ENCODE measurements around the gene IFNA10. TPM values are rescaled to one million over a fixed set of nuclear protein-coding genes. Genes with fewer than 3 reads are reported as not detected.
"Not testable (repeated sequence)": the region's sequence is repeated elsewhere in the genome, so short reads cannot be mapped to it uniquely, and the experiment has no call there.

Gene IFNA10
- total RNA-seq, 2 experiments from 2014 or later: not detected

DNA sequence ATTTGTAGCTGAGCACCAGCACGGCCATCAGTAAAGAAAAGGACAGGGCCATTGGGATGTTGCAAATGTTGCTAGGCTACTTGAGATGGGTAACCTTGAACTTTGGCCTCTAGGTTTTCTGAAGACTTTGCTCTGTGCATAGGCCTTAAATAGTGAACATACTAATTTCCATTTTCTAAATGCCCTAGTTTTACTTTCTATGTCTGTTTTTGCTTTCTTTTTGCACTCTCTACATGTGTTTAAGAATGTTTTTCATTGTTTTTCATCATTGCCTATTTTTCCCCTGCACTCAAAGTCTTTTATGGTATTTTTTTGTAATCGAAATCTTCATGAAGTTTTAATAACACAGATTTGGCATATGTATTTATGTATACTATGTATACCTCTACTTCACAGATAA, 21.2 kb upstream of the IFNA10 start, which contains the start of gene IFNA17:
TSS of gene IFNA17 (minus strand) at position 101 of the 400 bp plus-strand sequence. CDS start at position 52, 49 bp downstream.
- DNase-seq (no peak), ATAC-seq (no peak)
- no peaks in the 10 kb centered on the region for H3K36me3 Mint-ChIP-seq (ENCODE audit: low read depth)
- no peaks in the 10 kb centered on the region for H3K4me1 Mint-ChIP-seq (ENCODE audit: low read depth)
- CTCF ChIA-PET: no interaction called here
- H3K27ac Mint-ChIP-seq: no peak within 1 kb of the TSS
- no peaks in the 10 kb centered on the region for H3K9me3 Mint-ChIP-seq (ENCODE audit: insufficient read depth)
- H3K4me3 Mint-ChIP-seq: no peak within 1 kb of the TSS
- H3K27me3 Mint-ChIP-seq (ENCODE audit: low read depth): peaks cover 13% of the 10 kb centered on the region
- POLR2A ChIA-PET: no interaction called here

DNA sequence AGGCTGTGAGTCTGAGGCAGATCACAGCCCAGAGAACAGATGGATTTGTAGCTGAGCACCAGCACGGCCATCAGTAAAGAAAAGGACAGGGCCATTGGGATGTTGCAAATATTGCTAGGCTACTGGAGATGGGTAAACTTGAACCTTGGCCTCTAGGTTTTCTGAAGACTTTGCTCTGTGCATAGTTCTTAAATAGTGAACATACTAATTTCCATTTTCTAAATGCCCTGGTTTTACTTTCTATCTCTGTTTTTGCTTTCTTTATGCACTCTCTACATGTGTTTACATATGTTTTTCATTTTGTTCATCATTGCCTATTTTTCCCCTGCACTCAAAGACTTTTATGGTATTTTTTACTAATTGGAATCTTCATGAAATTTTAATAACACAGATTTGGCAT, 10.3 kb upstream of the IFNA10 start, which contains the start of gene IFNA16:
TSS of gene IFNA16 (minus strand) at position 101 of the 400 bp plus-strand sequence. CDS start at position 95, 6 bp downstream.
- H3K9me3 Mint-ChIP-seq (ENCODE audit: insufficient read depth); DNase-seq; H3K36me3 Mint-ChIP-seq (ENCODE audit: low read depth); H3K27ac Mint-ChIP-seq; ATAC-seq; H3K4me3 Mint-ChIP-seq; H3K4me1 Mint-ChIP-seq (ENCODE audit: low read depth): not testable (repeated sequence)
- POLR2A ChIA-PET: interaction anchor here (0.6 kb wide), 1 partner anchor 17 kb away, joined by 3 read pairs; no protein-coding TSS in a partner anchor
- CTCF ChIA-PET: interaction anchor here (1.1 kb wide), 1 partner anchor 19 kb away, joined by 6 read pairs; no protein-coding TSS in a partner anchor
- peaks cover 41% of the 10 kb centered on the region for H3K27me3 Mint-ChIP-seq (ENCODE audit: low read depth)

DNA sequence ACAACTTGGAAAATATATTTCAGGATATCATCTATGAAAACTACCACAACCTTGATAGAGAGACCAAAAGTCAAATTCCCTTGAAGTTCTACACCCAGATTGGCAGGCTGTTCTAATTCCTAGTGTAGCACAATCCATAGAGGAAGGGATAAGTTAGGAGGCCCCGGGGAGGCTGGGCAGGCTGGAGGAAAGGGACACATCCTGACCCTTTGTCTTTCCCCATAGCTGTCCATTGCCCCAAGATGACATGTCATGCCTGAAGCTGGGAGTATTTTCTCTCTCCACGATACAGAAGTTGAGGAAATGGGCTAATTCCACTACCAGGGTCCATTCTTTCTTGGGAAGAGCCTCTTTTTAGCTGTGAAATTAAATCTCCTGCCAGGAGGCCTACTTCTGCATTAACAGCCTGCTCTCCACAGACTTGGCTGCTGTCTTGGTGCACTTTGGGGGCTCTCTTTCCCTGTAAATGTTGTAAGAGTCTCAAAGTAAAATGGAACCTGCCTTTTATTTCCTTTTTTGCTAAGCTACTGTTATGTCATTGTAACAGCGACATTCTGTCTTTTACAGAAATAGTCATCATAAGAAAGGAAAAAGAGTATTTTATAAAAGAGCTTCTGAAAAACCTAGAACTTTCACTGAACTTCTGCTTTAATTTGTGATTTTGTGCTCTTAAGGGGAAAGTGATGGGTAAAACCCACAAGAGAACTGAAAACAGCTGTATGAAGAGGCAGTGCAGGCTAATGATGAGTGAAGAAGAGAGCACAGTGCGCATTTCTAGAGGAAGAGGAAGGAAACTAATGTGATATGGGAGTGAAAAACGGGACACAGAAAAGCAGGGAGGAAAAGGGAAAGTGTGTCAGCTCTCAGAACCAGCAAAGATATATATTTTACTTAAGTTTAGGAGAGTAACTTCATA, 6.7 kb upstream of the IFNA10 start:
- H3K9me3 Mint-ChIP-seq (ENCODE audit: insufficient read depth); H3K4me1 Mint-ChIP-seq (ENCODE audit: low read depth); POLR2A ChIA-PET; DNase-seq; H3K27ac Mint-ChIP-seq; H3K36me3 Mint-ChIP-seq (ENCODE audit: low read depth); H3K4me3 Mint-ChIP-seq: not testable (repeated sequence)
- CTCF ChIA-PET: interaction anchor here (0.7 to 1.8 kb wide), 20 partner anchors 9 to 1317 kb away, joined by 3 to 16 read pairs (median 4); no protein-coding TSS in a partner anchor
- peaks cover 25% of the 10 kb centered on the region for H3K27me3 Mint-ChIP-seq (ENCODE audit: low read depth)
- ATAC-seq: peak; percentile 57

DNA sequence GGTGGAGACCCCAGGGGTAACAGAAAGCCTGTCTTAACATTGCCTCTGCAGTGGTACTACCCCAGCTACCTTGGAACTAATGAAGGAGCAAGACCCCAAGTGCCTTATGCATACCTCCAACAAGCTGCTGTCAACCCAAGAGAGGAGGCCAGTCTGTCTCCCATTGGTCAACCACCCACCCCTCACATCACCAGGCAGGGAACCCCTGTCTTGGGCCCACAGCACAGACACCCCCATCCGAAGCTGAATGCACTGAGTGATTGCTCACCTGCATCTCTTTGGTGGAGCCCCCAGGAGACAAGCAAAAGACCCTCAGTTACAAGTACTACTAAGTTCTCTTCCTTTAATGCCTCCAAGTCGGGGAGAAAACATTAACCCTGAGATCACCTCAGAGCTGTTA, 5.2 kb upstream of the IFNA10 start:
- H3K9me3 Mint-ChIP-seq (ENCODE audit: insufficient read depth); POLR2A ChIA-PET; H3K4me3 Mint-ChIP-seq; H3K4me1 Mint-ChIP-seq (ENCODE audit: low read depth); DNase-seq; H3K36me3 Mint-ChIP-seq (ENCODE audit: low read depth); H3K27ac Mint-ChIP-seq; ATAC-seq: not testable (repeated sequence)
- H3K27me3 Mint-ChIP-seq (ENCODE audit: low read depth): peaks cover 15% of the 10 kb centered on the region
- CTCF ChIA-PET: interaction anchor here (1.3 to 2.1 kb wide), 3 partner anchors 17 to 222 kb away, joined by 4 to 9 read pairs (median 4); no protein-coding TSS in a partner anchor

DNA sequence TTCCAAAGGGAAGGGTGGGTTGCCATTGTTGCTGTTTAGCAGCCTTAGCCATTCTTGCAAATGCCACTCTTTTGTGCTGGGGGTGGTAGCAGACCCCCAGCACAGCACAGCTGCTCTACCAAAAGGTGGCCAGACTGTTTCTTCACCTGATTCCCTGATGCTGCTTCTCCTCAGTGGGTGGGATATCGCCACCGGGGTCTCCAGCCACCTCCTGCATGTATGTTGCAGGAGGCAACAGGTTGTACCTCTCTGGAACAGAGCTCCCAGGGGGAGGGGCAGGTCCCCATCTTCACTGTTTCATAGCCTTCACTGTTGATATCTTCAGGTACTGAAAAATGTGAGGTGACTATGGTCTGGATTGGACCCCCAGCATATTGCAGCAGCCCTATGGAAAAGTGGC, 3.8 kb upstream of the IFNA10 start:
- peaks cover 10% of the 10 kb centered on the region for H3K27me3 Mint-ChIP-seq (ENCODE audit: low read depth)
- ChIA-PET CTCF (interaction anchor here (2.1 kb wide), 1 partner anchor 15 kb away, joined by 9 read pairs; no protein-coding TSS in a partner anchor), POLR2A (interaction anchor here (0.6 kb wide), 1 partner anchor 448 kb away, joined by 3 read pairs; no protein-coding TSS in a partner anchor)
- not testable (repeated sequence) for DNase-seq; ATAC-seq; H3K4me3 Mint-ChIP-seq; H3K36me3 Mint-ChIP-seq (ENCODE audit: low read depth); H3K9me3 Mint-ChIP-seq (ENCODE audit: insufficient read depth); H3K4me1 Mint-ChIP-seq (ENCODE audit: low read depth); H3K27ac Mint-ChIP-seq

DNA sequence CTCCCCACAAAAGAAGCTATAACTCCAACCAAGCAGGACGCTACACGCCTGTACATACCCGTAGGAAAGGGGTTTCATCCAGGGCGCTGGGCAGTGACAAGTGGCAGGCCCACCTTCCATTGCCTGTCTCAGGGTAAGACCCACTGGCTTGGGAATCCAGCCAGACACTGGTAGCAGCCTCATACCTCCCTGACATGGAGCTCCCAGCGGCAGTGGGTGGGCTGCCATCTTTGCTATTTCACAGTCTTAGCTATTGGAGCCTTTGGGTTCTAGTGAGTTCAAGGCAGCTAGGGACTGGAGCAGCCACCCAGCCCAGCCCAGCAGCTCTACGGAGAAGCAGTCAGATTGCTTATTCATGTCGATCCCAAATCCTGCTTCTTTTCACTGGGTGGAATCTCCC, 3.4 kb upstream of the IFNA10 start:
- H3K4me3 Mint-ChIP-seq: no peak overlapping the region
- H3K36me3 Mint-ChIP-seq (ENCODE audit: low read depth): no peaks in the 10 kb centered on the region
- ChIA-PET CTCF (no interaction called here), POLR2A (interaction anchor here (0.6 kb wide), 1 partner anchor 448 kb away, joined by 3 read pairs; no protein-coding TSS in a partner anchor)
- DNase-seq (no peak), ATAC-seq (no peak)
- no peaks in the 10 kb centered on the region for H3K9me3 Mint-ChIP-seq (ENCODE audit: insufficient read depth)
- no peak overlapping the region for H3K27ac Mint-ChIP-seq
- H3K4me1 Mint-ChIP-seq (ENCODE audit: low read depth): peaks cover 3% of the 10 kb centered on the region
- peaks cover 9% of the 10 kb centered on the region for H3K27me3 Mint-ChIP-seq (ENCODE audit: low read depth)

DNA sequence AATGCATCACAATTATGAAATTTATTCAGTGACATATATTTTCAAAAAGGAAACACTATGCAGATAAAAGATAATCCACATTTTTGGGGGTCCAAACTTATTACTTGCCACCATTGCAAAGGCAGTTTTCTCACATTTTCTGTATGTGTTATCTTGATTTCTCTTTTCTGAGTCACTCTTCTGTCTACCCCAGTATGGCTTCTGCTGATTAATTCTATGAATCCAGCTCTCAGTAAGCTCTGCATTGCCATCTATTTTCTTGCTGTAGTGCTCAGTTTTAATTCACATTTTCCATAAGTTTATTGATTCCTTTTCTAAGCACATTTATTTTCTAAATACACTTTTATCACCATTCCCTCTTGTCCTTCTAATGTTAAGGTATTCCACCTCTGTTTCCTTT, 1.7 kb downstream of the IFNA10 start:
- Mint-ChIP-seq H3K9me3 (ENCODE audit: insufficient read depth) (no peaks in the 10 kb centered on the region), H3K4me1 (ENCODE audit: low read depth) (no peaks in the 10 kb centered on the region), H3K27ac (no peak overlapping the region), H3K4me3 (no peak overlapping the region), H3K27me3 (ENCODE audit: low read depth) (peaks cover 26% of the 10 kb centered on the region), H3K36me3 (ENCODE audit: low read depth) (no peaks in the 10 kb centered on the region)
- POLR2A ChIA-PET: no interaction called here
- DNase-seq (no peak), ATAC-seq (no peak)
- CTCF ChIA-PET: interaction anchor here (1.3 kb wide), 1 partner anchor 8 kb away, joined by 3 read pairs; no protein-coding TSS in a partner anchor

DNA sequence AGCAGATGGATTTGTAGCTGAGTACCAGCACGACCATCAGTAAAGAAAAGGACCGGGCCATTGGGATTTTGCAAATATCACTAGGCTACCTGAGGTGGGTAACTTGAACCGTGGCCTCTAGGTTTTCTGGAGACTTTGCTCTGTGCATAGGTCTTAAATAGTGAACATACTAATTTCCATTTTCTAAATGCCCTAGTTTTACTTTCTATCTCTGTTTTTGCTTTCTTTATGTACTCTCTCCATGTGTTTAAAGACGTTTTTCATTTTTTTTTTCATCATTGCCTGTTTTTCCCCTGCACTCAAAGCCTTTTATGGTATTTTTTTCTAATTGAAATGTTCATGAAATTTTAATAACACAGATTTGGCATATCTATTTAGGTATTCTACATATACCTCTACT, 4.8 kb downstream of the IFNA10 start, which contains the start of gene IFNA7:
TSS of gene IFNA7 (minus strand) at position 101 of the 400 bp plus-strand sequence. CDS start at position 61, 40 bp downstream.
- H3K36me3 Mint-ChIP-seq (ENCODE audit: low read depth); H3K9me3 Mint-ChIP-seq (ENCODE audit: insufficient read depth); H3K4me3 Mint-ChIP-seq; POLR2A ChIA-PET; DNase-seq; H3K4me1 Mint-ChIP-seq (ENCODE audit: low read depth); CTCF ChIA-PET; ATAC-seq; H3K27ac Mint-ChIP-seq: not testable (repeated sequence)
- H3K27me3 Mint-ChIP-seq (ENCODE audit: low read depth): peaks cover 35% of the 10 kb centered on the region

DNA sequence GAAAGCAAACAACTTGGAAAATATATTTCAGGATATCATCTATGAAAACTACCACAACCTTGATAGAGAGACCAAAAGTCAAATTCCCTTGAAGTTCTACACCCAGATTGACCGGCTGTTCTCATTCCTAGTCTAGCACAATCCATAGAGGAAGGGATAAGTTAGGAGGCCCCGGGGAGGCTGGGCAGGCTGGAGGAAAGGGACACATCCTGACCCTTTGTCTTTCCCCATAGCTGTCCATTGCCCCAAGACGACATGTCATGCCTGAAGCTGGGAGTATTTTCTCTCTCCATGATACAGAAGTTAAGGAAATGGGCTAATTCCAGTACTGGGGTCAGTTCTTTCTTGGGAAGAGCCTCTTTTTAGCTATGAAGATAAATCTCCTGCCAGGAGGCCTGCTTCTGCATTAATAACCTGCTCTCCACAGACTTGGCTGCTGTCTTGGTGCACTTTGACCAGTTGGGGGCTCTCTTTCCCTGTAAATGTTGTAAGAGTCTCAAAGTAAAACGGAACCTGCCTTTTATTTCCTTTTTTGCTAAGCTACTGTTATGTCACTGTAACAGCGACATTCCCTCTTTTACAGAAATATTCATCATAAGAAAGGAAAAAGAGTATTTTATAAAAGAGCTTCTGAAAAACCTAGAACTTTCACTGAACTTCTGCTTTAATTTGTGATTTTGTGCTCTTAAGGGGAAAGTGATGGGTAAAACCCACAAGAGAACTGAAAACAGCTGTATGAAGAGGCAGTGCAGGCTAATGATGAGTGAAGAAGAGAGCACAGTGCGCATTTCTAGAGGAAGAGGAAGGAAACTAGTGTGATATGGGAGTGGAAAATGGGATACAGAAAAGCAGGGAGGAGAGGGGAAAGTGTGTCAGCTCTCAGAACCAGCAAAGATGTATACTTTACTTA, 11.8 kb downstream of the IFNA10 start:
- H3K27ac Mint-ChIP-seq; H3K4me1 Mint-ChIP-seq (ENCODE audit: low read depth); H3K9me3 Mint-ChIP-seq (ENCODE audit: insufficient read depth); POLR2A ChIA-PET; H3K36me3 Mint-ChIP-seq (ENCODE audit: low read depth): not testable (repeated sequence)
- H3K4me3 Mint-ChIP-seq: peak overlapping the region; percentile 33
- peak; percentile 94 for ATAC-seq
- DNase-seq: peak; percentile 69
- CTCF ChIA-PET: interaction anchor here (0.6 to 2.7 kb wide), 52 partner anchors 9 to 883 kb away, joined by 3 to 26 read pairs (median 5); partner anchors contain the start of genes IFNA14 and KLHL9
- peaks cover 19% of the 10 kb centered on the region for H3K27me3 Mint-ChIP-seq (ENCODE audit: low read depth)

DNA sequence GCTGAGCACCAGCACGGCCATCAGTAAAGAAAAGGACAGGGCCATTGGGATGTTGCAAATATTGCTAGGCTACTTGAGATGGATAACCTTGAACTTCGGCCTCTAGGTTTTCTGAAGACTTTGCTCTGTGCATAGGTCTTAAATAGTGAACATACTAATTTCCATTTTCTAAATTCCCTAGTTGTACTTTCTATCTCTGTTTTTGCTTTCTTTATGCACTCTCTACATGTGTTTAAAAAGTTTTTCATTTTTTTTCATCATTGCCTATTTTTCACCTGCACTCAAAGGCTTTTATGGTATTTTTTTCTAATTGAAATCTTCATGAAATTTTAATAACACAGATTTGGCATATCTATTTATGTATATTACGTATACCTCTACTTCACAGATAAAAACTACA, 19.5 kb downstream of the IFNA10 start, which contains the start of gene IFNA4:
TSS of gene IFNA4 (minus strand) at position 101 of the 400 bp plus-strand sequence. CDS start at position 45, 56 bp downstream.
- H3K27me3 Mint-ChIP-seq (ENCODE audit: low read depth): peaks cover 13% of the 10 kb centered on the region
- H3K9me3 Mint-ChIP-seq (ENCODE audit: insufficient read depth); H3K27ac Mint-ChIP-seq; DNase-seq; CTCF ChIA-PET; H3K36me3 Mint-ChIP-seq (ENCODE audit: low read depth); ATAC-seq; H3K4me3 Mint-ChIP-seq; POLR2A ChIA-PET: not testable (repeated sequence)
- peaks cover 10% of the 10 kb centered on the region for H3K4me1 Mint-ChIP-seq (ENCODE audit: low read depth)
